ENCODE data around the gene NKX2-1. TPM values are rescaled to one million over a fixed set of nuclear protein-coding genes. Genes with fewer than 3 reads are reported as not detected.

NKX2-1 gene
- total RNA-seq, 3 donors from 2014 or later: 0.13 TPM; not detected in 2

GRCh38 chr14:36522347-36522971 lies 2.4 kb upstream of the NKX2-1 start:
- no peak overlapping the region for H3K4me3 Mint-ChIP-seq

GRCh38 chr14:36521598-36522345 lies 1.7 kb upstream of the NKX2-1 start:
- Mint-ChIP-seq H3K27me3 (ENCODE audit: low read depth) (peaks cover 87% of the 10 kb centered on the region), H3K4me1 (ENCODE audit: low read depth) (peaks cover 13% of the 10 kb centered on the region), H3K9me3 (no peaks in the 10 kb centered on the region), H3K36me3 (ENCODE audit: insufficient read depth) (no peaks in the 10 kb centered on the region), H3K4me3 (no peak overlapping the region)
- DNase-seq (no peak), ATAC-seq (no peak)

More at GRCh38 chr14:36522347-36522971, 2.4 kb upstream of the NKX2-1 start:
- Mint-ChIP-seq H3K4me1 (ENCODE audit: low read depth) (peaks cover 13% of the 10 kb centered on the region), H3K36me3 (ENCODE audit: insufficient read depth) (no peaks in the 10 kb centered on the region), H3K9me3 (no peaks in the 10 kb centered on the region), H3K27me3 (ENCODE audit: low read depth) (peaks cover 89% of the 10 kb centered on the region)
- ATAC-seq (no peak), DNase-seq (no peak)

- Mint-ChIP-seq H3K4me1 (ENCODE audit: low read depth) (peaks cover 11% of the 10 kb centered on the region), H3K4me3 (peak overlapping the region; percentile 6), H3K9me3 (no peaks in the 10 kb centered on the region), H3K27me3 (ENCODE audit: low read depth) (peaks cover 87% of the 10 kb centered on the region), H3K36me3 (ENCODE audit: insufficient read depth) (no peaks in the 10 kb centered on the region)
- DNase-seq (no peak), ATAC-seq (no peak)
Observed at GRCh38 chr14:36520601-36521525, 831 bp upstream of the NKX2-1 start.

GRCh38 chr14:36518586-36519430 lies 1.2 kb downstream of the NKX2-1 start:
- H3K27me3 Mint-ChIP-seq (ENCODE audit: low read depth): peaks cover 86% of the 10 kb centered on the region
- peaks cover 11% of the 10 kb centered on the region for H3K4me1 Mint-ChIP-seq (ENCODE audit: low read depth)
- peak; percentile 15 to 22 for ATAC-seq
- no peaks in the 10 kb centered on the region for H3K9me3 Mint-ChIP-seq
- no peak overlapping the region for H3K4me3 Mint-ChIP-seq
- no peaks in the 10 kb centered on the region for H3K36me3 Mint-ChIP-seq (ENCODE audit: insufficient read depth)
- no peak for DNase-seq

- no peak for ATAC-seq
- Mint-ChIP-seq H3K9me3 (no peaks in the 10 kb centered on the region), H3K4me1 (ENCODE audit: low read depth) (peaks cover 11% of the 10 kb centered on the region), H3K27me3 (ENCODE audit: low read depth) (peaks cover 85% of the 10 kb centered on the region), H3K36me3 (ENCODE audit: insufficient read depth) (no peaks in the 10 kb centered on the region), H3K4me3 (no peak overlapping the region)
- DNase-seq: no peak
Observed at GRCh38 chr14:36518031-36518585, 1.9 kb downstream of the NKX2-1 start.

GRCh38 chr14:36517242-36518030 lies 2.6 kb downstream of the NKX2-1 start:
- H3K4me3 Mint-ChIP-seq: no peak overlapping the region
- H3K4me1 Mint-ChIP-seq (ENCODE audit: low read depth): peaks cover 11% of the 10 kb centered on the region
- DNase-seq (no peak), ATAC-seq (no peak)
- no peaks in the 10 kb centered on the region for H3K9me3 Mint-ChIP-seq
- peaks cover 85% of the 10 kb centered on the region for H3K27me3 Mint-ChIP-seq (ENCODE audit: low read depth)
- H3K36me3 Mint-ChIP-seq (ENCODE audit: insufficient read depth): no peaks in the 10 kb centered on the region

GRCh38 chr14:36516719-36517241 lies 3.3 kb downstream of the NKX2-1 start:
- Mint-ChIP-seq H3K9me3 (no peaks in the 10 kb centered on the region), H3K27me3 (ENCODE audit: low read depth) (peaks cover 85% of the 10 kb centered on the region), H3K4me3 (no peak overlapping the region), H3K4me1 (ENCODE audit: low read depth) (peaks cover 9% of the 10 kb centered on the region), H3K36me3 (ENCODE audit: insufficient read depth) (no peaks in the 10 kb centered on the region)
- ATAC-seq: no peak
- DNase-seq: no peak

GRCh38 chr14:36515896-36516718 lies 3.9 kb downstream of the NKX2-1 start:
- Mint-ChIP-seq H3K9me3 (no peaks in the 10 kb centered on the region), H3K36me3 (ENCODE audit: insufficient read depth) (no peaks in the 10 kb centered on the region), H3K4me1 (ENCODE audit: low read depth) (peaks cover 7% of the 10 kb centered on the region), H3K4me3 (no peak overlapping the region), H3K27me3 (ENCODE audit: low read depth) (peaks cover 80% of the 10 kb centered on the region)
- DNase-seq (no peak), ATAC-seq (no peak)

GRCh38 chr14:36515105-36515593 lies 4.9 kb downstream of the NKX2-1 start:
- Mint-ChIP-seq H3K4me1 (ENCODE audit: low read depth) (peaks cover 3% of the 10 kb centered on the region), H3K9me3 (no peaks in the 10 kb centered on the region), H3K4me3 (no peak overlapping the region), H3K36me3 (ENCODE audit: insufficient read depth) (no peaks in the 10 kb centered on the region), H3K27me3 (ENCODE audit: low read depth) (peaks cover 81% of the 10 kb centered on the region)
- no peak for ATAC-seq
- no peak for DNase-seq

GRCh38 chr14:36514278-36515104 lies 5.5 kb downstream of the NKX2-1 start:
- H3K4me3 Mint-ChIP-seq: no peak overlapping the region
- peaks cover 2% of the 10 kb centered on the region for H3K4me1 Mint-ChIP-seq (ENCODE audit: low read depth)
- peaks cover 82% of the 10 kb centered on the region for H3K27me3 Mint-ChIP-seq (ENCODE audit: low read depth)
- ATAC-seq: no peak
- no peaks in the 10 kb centered on the region for H3K9me3 Mint-ChIP-seq
- H3K36me3 Mint-ChIP-seq (ENCODE audit: insufficient read depth): no peaks in the 10 kb centered on the region
- no peak for DNase-seq

- no peaks in the 10 kb centered on the region for H3K9me3 Mint-ChIP-seq
- no peaks in the 10 kb centered on the region for H3K4me1 Mint-ChIP-seq (ENCODE audit: low read depth)
- no peak for ATAC-seq
- no peaks in the 10 kb centered on the region for H3K36me3 Mint-ChIP-seq (ENCODE audit: insufficient read depth)
- peaks cover 86% of the 10 kb centered on the region for H3K27me3 Mint-ChIP-seq (ENCODE audit: low read depth)
- DNase-seq: no peak
- H3K4me3 Mint-ChIP-seq: no peak overlapping the region
Observed at GRCh38 chr14:36513451-36514277, 6.4 kb downstream of the NKX2-1 start.

Data from activated T-cell treated with anti-CD3 and anti-CD28 coated beads, Interleukin-2, amount 50 U/mL, for 4 hours (primary cell).